Right atrium auricular region (tissue), 2 donors: Measurements from ENCODE around the gene SLC7A6. TPM values are rescaled to one million over a fixed set of nuclear protein-coding genes. Genes with fewer than 3 reads are reported as not detected.

Experiments used
- DNase-seq: peaks from one replicate; pipeline ENCODE4 v3.0.0-alpha.2; 2019; ENCODE audit warnings: low spot score
- H3K27ac ChIP-seq, 2 donors: fragments of 200-600 bp; sonication (generic); 1 replicate in 1 of 2; 2 replicates in 1 of 2; pipeline ENCODE4 v1.5.1; 2016 to 2019
- H3K27me3 ChIP-seq, 2 donors: fragments of 200-600 bp; sonication (generic); one replicate each; pipeline versions ENCODE4 v1.5.1 to v1.6.0; 2017 to 2019
- H3K36me3 ChIP-seq: fragments of 200-600 bp; sonication (generic); one replicate; pipeline ENCODE4 v1.5.1; 2016
- H3K4me1 ChIP-seq, 2 donors: fragments of 200-600 bp; sonication (generic); one replicate each; pipeline versions ENCODE4 v1.5.1 to v1.6.0; 2017 to 2019
- H3K4me3 ChIP-seq, 2 donors: fragments of 200-600 bp; sonication (generic); 1 replicate in 1 of 2; 2 replicates in 1 of 2; pipeline ENCODE4 v1.5.1; 2017 to 2019; ENCODE audit warnings: mild to moderate bottlenecking in 1 of 2, moderate library complexity in 1 of 2
- H3K9me3 ChIP-seq, 2 donors: fragments of 200-600 bp; sonication (generic); one replicate each; pipeline ENCODE4 v1.5.1; 2019
- total RNA-seq, 2 donors: library from RNA; depleted of rRNA; stranded (reverse); fragments of >200 nt; gene quantifications; one replicate each; pipeline ENCODE4 v1.1.0, GENCODE V29; 2016
- TF ChIP-seq, protein P1 (sequence below), 2 donors: fragments of 200-600 bp; sonication (generic); IDR thresholded peaks; one replicate each; pipeline ENCODE4 v1.5.1; 2019; ENCODE audit warnings: antibody characterized with exemption in 2 of 2

SLC7A6 gene
- total RNA-seq, 2 donors from 2014 or later, result 28.9 to 51.0 TPM

DNA sequence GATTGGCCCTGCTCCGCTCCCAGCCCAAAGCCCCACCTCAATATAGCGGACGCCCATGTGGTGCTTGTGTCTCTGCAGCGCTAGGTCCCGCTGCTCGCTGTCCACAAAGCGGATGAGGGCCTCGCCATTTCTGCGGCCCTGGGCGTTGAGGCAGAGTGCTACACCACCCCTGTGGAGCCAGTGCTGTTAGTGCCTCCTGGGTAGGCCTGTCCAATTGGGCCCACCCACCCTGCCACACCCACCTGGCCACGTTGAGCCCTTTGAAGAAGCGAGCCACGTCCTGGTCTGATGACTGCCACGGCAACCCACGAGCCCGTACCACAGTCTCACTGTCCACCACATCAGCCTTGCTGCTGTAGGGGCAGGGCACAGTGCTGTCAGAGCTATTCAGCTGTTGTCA, 32.0 kb upstream of the SLC7A6 start:
- Histone ChIP-seq H3K27me3 (no peaks in the 10 kb centered on the region), H3K4me1 (peaks cover 0 to 49% of the 10 kb centered on the region in 2 donors), H3K36me3 (no peaks in the 10 kb centered on the region), H3K27ac (no peak overlapping the region), H3K4me3 (no peak overlapping the region), H3K9me3 (no peaks in the 10 kb centered on the region)
- no peak for DNase-seq
- TF ChIP-seq, protein P1, sequence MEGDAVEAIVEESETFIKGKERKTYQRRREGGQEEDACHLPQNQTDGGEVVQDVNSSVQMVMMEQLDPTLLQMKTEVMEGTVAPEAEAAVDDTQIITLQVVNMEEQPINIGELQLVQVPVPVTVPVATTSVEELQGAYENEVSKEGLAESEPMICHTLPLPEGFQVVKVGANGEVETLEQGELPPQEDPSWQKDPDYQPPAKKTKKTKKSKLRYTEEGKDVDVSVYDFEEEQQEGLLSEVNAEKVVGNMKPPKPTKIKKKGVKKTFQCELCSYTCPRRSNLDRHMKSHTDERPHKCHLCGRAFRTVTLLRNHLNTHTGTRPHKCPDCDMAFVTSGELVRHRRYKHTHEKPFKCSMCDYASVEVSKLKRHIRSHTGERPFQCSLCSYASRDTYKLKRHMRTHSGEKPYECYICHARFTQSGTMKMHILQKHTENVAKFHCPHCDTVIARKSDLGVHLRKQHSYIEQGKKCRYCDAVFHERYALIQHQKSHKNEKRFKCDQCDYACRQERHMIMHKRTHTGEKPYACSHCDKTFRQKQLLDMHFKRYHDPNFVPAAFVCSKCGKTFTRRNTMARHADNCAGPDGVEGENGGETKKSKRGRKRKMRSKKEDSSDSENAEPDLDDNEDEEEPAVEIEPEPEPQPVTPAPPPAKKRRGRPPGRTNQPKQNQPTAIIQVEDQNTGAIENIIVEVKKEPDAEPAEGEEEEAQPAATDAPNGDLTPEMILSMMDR (IDR thresholded peaks at IDR 0.05), result no peak

DNA sequence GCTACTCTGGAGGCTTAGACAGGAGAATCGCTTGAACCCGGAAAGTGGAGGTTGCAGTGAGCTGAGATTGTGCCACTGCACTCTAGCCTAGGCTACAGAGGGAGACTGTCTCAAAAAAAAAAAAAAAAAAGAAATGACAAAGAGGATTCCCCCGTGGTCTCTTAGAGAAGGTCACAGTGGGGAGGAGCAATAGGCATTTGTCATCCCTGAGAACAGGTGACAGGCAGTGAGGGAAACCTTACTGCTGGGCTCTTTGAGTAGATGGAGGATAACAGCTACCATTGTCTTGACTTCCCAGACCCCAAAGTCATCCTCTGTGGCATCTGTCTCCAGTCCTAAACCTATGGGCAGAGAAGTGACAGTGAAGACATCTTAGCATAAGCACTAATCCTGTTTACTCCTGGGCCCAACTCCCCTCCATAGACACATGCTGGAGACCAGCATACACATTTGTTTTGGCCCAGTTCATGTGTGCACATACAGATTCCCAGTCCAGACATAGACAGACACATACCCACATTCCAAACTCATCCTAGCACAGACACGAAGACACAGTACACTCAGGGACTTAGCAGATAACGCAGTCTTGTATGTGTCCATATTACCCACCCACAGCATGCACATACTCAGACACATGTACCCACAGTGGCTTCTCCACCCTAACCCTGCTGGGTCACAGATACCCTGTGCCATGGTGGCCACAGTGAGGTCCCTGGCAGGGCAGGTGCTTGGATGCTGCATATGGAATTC, 31.1 kb upstream of the SLC7A6 start:
- Histone ChIP-seq H3K4me3 (no peak overlapping the region), H3K27ac (no peak overlapping the region), H3K4me1 (peaks cover 0 to 45% of the 10 kb centered on the region in 2 donors), H3K36me3 (no peaks in the 10 kb centered on the region), H3K27me3 (no peaks in the 10 kb centered on the region), H3K9me3 (no peaks in the 10 kb centered on the region)
- no peak for DNase-seq
- TF ChIP-seq, protein P1 (IDR thresholded peaks at IDR 0.05), result no peak

DNA sequence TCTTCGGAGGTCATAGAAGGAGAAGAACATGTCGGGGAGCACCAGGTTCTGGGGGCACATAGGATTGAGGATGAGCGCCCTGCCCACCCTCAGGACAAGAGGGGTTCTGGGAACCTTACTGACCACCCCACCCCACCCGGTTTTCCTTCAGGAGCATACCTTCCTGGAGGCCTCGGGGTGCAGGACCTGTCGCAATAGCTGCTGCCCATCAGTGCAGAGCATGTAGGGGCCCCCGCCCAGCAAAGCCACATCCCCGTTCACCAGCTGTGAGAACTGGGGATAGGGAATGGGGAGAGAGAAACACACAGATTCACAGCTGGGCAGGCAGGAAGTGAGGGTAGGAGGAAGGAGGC, 30.5 kb upstream of the SLC7A6 start:
- Histone ChIP-seq H3K27me3 (no peaks in the 10 kb centered on the region), H3K9me3 (no peaks in the 10 kb centered on the region), H3K4me1 (peaks cover 0 to 44% of the 10 kb centered on the region in 2 donors), H3K27ac (no peak overlapping the region), H3K36me3 (no peaks in the 10 kb centered on the region), H3K4me3 (no peak overlapping the region)
- no peak for DNase-seq
- TF ChIP-seq, protein P1 (IDR thresholded peaks at IDR 0.05), result no peak

- TF ChIP-seq, protein P1 (IDR thresholded peaks at IDR 0.05), result no peak
- no peak for DNase-seq
- Histone ChIP-seq H3K4me3 (no peak overlapping the region), H3K27me3 (no peaks in the 10 kb centered on the region), H3K4me1 (peaks cover 0 to 39% of the 10 kb centered on the region in 2 donors), H3K9me3 (no peaks in the 10 kb centered on the region), H3K36me3 (no peaks in the 10 kb centered on the region), H3K27ac (peak overlapping the region in 1 of 2 donors; percentile 35)
These were observed 29.9 kb upstream of the SLC7A6 start for GRCh38 chr16:68234188-68235107.

GRCh38 chr16:68235108-68235886, 29.0 kb upstream of the SLC7A6 start:
- Histone ChIP-seq H3K27me3 (no peaks in the 10 kb centered on the region), H3K9me3 (no peaks in the 10 kb centered on the region), H3K27ac (peak overlapping the region in 1 of 2 donors; percentile 80), H3K4me3 (peak overlapping the region; percentile 13 to 61), H3K4me1 (peaks cover 0 to 47% of the 10 kb centered on the region in 2 donors), H3K36me3 (no peaks in the 10 kb centered on the region)
- no peak for DNase-seq
- TF ChIP-seq, protein P1 (IDR thresholded peaks at IDR 0.05), result no peak
